H9 (cell line): ENCODE data around the gene PITRM1. TPM values are rescaled to one million over a fixed set of nuclear protein-coding genes. Genes with fewer than 3 reads are reported as not detected.

Source experiments
- DNase-seq: peaks from one replicate; pipeline ENCODE4 v3.0.0-alpha.2; 2017
- H2AFZ ChIP-seq: one replicate; pipeline ENCODE4 v1.6.1; 2013; ENCODE audit warnings: mild to moderate bottlenecking, low read length, control low read depth, moderate library complexity
- H2AK5ac ChIP-seq: 2 replicates; pipeline ENCODE4 v1.6.1; 2013; ENCODE audit warnings: low read length, control low read depth, mixed read lengths; ENCODE audit not compliant: insufficient read length
- H2BK120ac ChIP-seq: one replicate; pipeline ENCODE4 v1.6.1; 2013; ENCODE audit warnings: low read depth, mild to moderate bottlenecking, low read length, control low read depth, inconsistent platforms; ENCODE audit not compliant: poor library complexity, severe bottlenecking
- H2BK12ac ChIP-seq: 2 replicates; pipeline ENCODE4 v1.6.1; 2013; ENCODE audit warnings: low read length, control low read depth, mixed read lengths, low read depth; ENCODE audit not compliant: insufficient read length
- H2BK15ac ChIP-seq: 2 replicates; pipeline ENCODE4 v1.6.1; 2013; ENCODE audit warnings: low read depth, low read length, control low read depth
- H2BK20ac ChIP-seq: one replicate; pipeline ENCODE4 v1.6.1; 2013; ENCODE audit warnings: low read depth, mild to moderate bottlenecking, low read length, control low read depth, inconsistent platforms; ENCODE audit not compliant: poor library complexity, severe bottlenecking
- H2BK5ac ChIP-seq: 2 replicates; pipeline ENCODE4 v1.6.1; 2013; ENCODE audit warnings: low read length, control low read depth, mixed read lengths; ENCODE audit not compliant: insufficient read length
- H3K14ac ChIP-seq: 2 replicates; pipeline ENCODE4 v1.6.1; 2013; ENCODE audit warnings: low read length, control low read depth; ENCODE audit not compliant: insufficient read depth
- H3K18ac ChIP-seq: 2 replicates; pipeline ENCODE4 v1.6.1; 2013; ENCODE audit warnings: low read depth, mild to moderate bottlenecking, mixed read lengths, low read length, control low read depth; ENCODE audit not compliant: insufficient read length
- H3K23ac ChIP-seq: 2 replicates; pipeline ENCODE4 v1.6.1; 2013; ENCODE audit warnings: low read length, control low read depth, mixed read lengths, low read depth; ENCODE audit not compliant: insufficient read length
- H3K23me2 ChIP-seq: 2 replicates; pipeline ENCODE4 v1.6.1; 2013; ENCODE audit warnings: low read depth, mild to moderate bottlenecking, mixed read lengths, low read length, control low read depth; ENCODE audit not compliant: insufficient read length, poor library complexity, severe bottlenecking
- H3K27ac ChIP-seq: 2 replicates; pipeline ENCODE4 v1.5.1; 2013; ENCODE audit warnings: low read length, control low read depth, mixed read lengths, low read depth; ENCODE audit not compliant: insufficient read length
- H3K27me3 ChIP-seq: 2 replicates; pipeline ENCODE4 v1.6.1; 2013; ENCODE audit warnings: low read length, control low read depth, inconsistent platforms; ENCODE audit not compliant: insufficient read depth
- H3K4ac ChIP-seq: 2 replicates; pipeline ENCODE4 v1.6.1; 2013; ENCODE audit warnings: low read depth, mild to moderate bottlenecking, control low read depth, inconsistent platforms, low read length, moderate library complexity
- H3K4me1 ChIP-seq: 2 replicates; pipeline ENCODE4 v1.6.1; 2013; ENCODE audit warnings: low read length, control low read depth, inconsistent platforms; ENCODE audit not compliant: insufficient read depth
- H3K4me2 ChIP-seq: 2 replicates; pipeline ENCODE4 v1.6.1; 2013; ENCODE audit warnings: low read length, control low read depth, mixed read lengths; ENCODE audit not compliant: insufficient read length, insufficient read depth
- H3K56ac ChIP-seq: 2 replicates; pipeline ENCODE4 v1.6.1; 2013; ENCODE audit warnings: low read depth, mild to moderate bottlenecking, mixed read lengths, low read length, control low read depth; ENCODE audit not compliant: insufficient read length
- H3K79me1 ChIP-seq: 2 replicates; pipeline ENCODE4 v1.6.1; 2013; ENCODE audit warnings: low read depth, mild to moderate bottlenecking, moderate library complexity, low read length, control low read depth, inconsistent platforms; ENCODE audit not compliant: insufficient read depth, poor library complexity, severe bottlenecking
- H3K79me2 ChIP-seq: 2 replicates; pipeline ENCODE4 v1.6.1; 2013; ENCODE audit warnings: low read length, control low read depth, inconsistent platforms; ENCODE audit not compliant: insufficient read depth
- H3K9ac ChIP-seq: 2 replicates; pipeline ENCODE4 v1.6.1; 2013; ENCODE audit warnings: low read length, control low read depth, mixed read lengths; ENCODE audit not compliant: insufficient read length; ENCODE audit errors: extremely low read depth
- H3K9me3 ChIP-seq: one replicate; pipeline ENCODE4 v1.6.1; 2013; ENCODE audit warnings: low read depth, low read length, inconsistent platforms; ENCODE audit not compliant: control insufficient read depth
- H3T11ph ChIP-seq: one replicate; pipeline ENCODE4 v1.6.1; 2013; ENCODE audit warnings: mild to moderate bottlenecking, low read length, control low read depth, inconsistent platforms
- H4K20me1 ChIP-seq: one replicate; pipeline ENCODE4 v1.6.1; 2013; ENCODE audit not compliant: control insufficient read depth, insufficient read length, insufficient read depth
- H4K5ac ChIP-seq: 2 replicates; pipeline ENCODE4 v1.6.1; 2013; ENCODE audit warnings: low read depth, mild to moderate bottlenecking, mixed read lengths, low read length, control low read depth; ENCODE audit not compliant: insufficient read length
- H4K8ac ChIP-seq: replicated peaks from 2 replicates; pipeline ENCODE4 v1.6.1; 2013; ENCODE audit warnings: low read length, control low read depth, mixed read lengths, low read depth; ENCODE audit not compliant: insufficient read length
- H4K91ac ChIP-seq: 2 replicates; pipeline ENCODE4 v1.6.1; 2013; ENCODE audit warnings: low read depth, mild to moderate bottlenecking, moderate library complexity, mixed read lengths, low read length, control low read depth; ENCODE audit not compliant: insufficient read length
- H3K27ac Mint-ChIP-seq, 3 experiments: 2 replicates in 2 of 3; 3 replicates in 1 of 3; pipeline ENCODE4 v1.8.0; 2020 to 2021; ENCODE audit warnings: mixed read lengths in 3 of 3, mild to moderate bottlenecking in 1 of 3, moderate library complexity in 1 of 3
- H3K27me3 Mint-ChIP-seq: 2 replicates; pipeline ENCODE4 v1.8.0; 2021; ENCODE audit warnings: low read depth, mild to moderate bottlenecking, moderate library complexity, mixed read lengths
- H3K36me3 Mint-ChIP-seq, 3 experiments: 2 replicates in 2 of 3; 3 replicates in 1 of 3; pipeline ENCODE4 v1.8.0; 2020 to 2021; ENCODE audit warnings: low read depth in 3 of 3, mixed read lengths in 3 of 3; ENCODE audit not compliant: insufficient read depth in 1 of 3
- H3K4me1 Mint-ChIP-seq, 2 experiments: 2 replicates each; pipeline ENCODE4 v1.8.0; 2020; ENCODE audit warnings: mixed read lengths in 2 of 2
- H3K4me3 Mint-ChIP-seq, 2 experiments: 2 replicates in 1 of 2; 3 replicates in 1 of 2; pipeline ENCODE4 v1.8.0; 2020 to 2021; ENCODE audit warnings: mild to moderate bottlenecking in 2 of 2, mixed read lengths in 2 of 2, moderate library complexity in 1 of 2
- H3K9me3 Mint-ChIP-seq, 2 experiments: 2 replicates in 1 of 2; 3 replicates in 1 of 2; pipeline ENCODE4 v1.8.0; 2020; ENCODE audit warnings: mild to moderate bottlenecking in 2 of 2, mixed read lengths in 2 of 2, moderate library complexity in 1 of 2
- CTCF ChIP-seq: fragments of 200-600 bp; sonication (generic); conservative IDR thresholded peaks from 3 replicates; pipeline ENCODE4 v1.8.0; 2021; ENCODE audit warnings: antibody characterized with exemption, mild to moderate bottlenecking
- WGBS: extraction: QIAGEN DNeasy Blood & Tissue Kit; methylation state at CpG from one replicate; pipeline ENCODE4 v1.1.7; 2013; ENCODE audit warnings: missing lambda C conversion rate, low lambda C conversion rate, mixed read lengths; ENCODE audit not compliant: insufficient read length; ENCODE audit errors: extremely low coverage; 5-methylcytosine and 5-hydroxymethylcytosine counted together
- total RNA-seq: library from RNA; stranded (reverse); gene quantifications from 2 replicates; pipeline ENCODE4 v1.2.1, GENCODE V29; 2021

Gene PITRM1
- total RNA-seq, 1 experiment from 2014 or later = 27.8 TPM

GRCh38 chr10:3108033-3108432, 64.5 kb downstream of the PITRM1 start:
- peaks cover 2% of the 10 kb centered on the region in 2 experiments for H3K4me1 Mint-ChIP-seq
- no peak for DNase-seq
- peaks cover 66 to 89% (median 88%) of the 10 kb centered on the region in 3 experiments for H3K36me3 Mint-ChIP-seq
- H3K27me3 Mint-ChIP-seq = no peaks in the 10 kb centered on the region
- H2AK5ac ChIP-seq = no peak overlapping the region
- H2BK15ac ChIP-seq = no peak overlapping the region
- no peak overlapping the region for H2BK5ac ChIP-seq
- H3K27ac ChIP-seq = no peak overlapping the region
- H3K4me1 ChIP-seq = no peaks in the 10 kb centered on the region
- no peak for TF ChIP-seq CTCF
- no peak overlapping the region for H4K91ac ChIP-seq
- H3K23ac ChIP-seq = no peak overlapping the region
- H3K4ac ChIP-seq = no peak overlapping the region
- no peaks in the 10 kb centered on the region for H3K9me3 ChIP-seq
- no peak overlapping the region for H2BK20ac ChIP-seq
- H3K14ac ChIP-seq = no peak overlapping the region
- no peak overlapping the region for H4K8ac ChIP-seq
- H2AFZ ChIP-seq = no peak overlapping the region
- H3K4me3 Mint-ChIP-seq = no peak overlapping the region
- H3K23me2 ChIP-seq = no peaks in the 10 kb centered on the region
- no peak overlapping the region for H3K18ac ChIP-seq
- H2BK120ac ChIP-seq = no peak overlapping the region
- H3K27ac Mint-ChIP-seq = no peak overlapping the region
- H3K4me2 ChIP-seq = no peak overlapping the region
- H2BK12ac ChIP-seq = no peak overlapping the region
- no peaks in the 10 kb centered on the region for H3K79me1 ChIP-seq
- no CpG with 5 or more reads among the region's 8 CpGs for WGBS
- no peaks in the 10 kb centered on the region for H3K9me3 Mint-ChIP-seq
- no peaks in the 10 kb centered on the region for H4K20me1 ChIP-seq
- H3K79me2 ChIP-seq = no peaks in the 10 kb centered on the region
- no peak overlapping the region for H4K5ac ChIP-seq
- H3K56ac ChIP-seq = no peak overlapping the region
- no peak overlapping the region for H3T11ph ChIP-seq
- no peak overlapping the region for H3K9ac ChIP-seq
- no peaks in the 10 kb centered on the region for H3K27me3 ChIP-seq
